Kidney epithelial cell (primary cell): Measurements from ENCODE around the gene TGFA. TPM values are rescaled to one million over a fixed set of nuclear protein-coding genes. Genes with fewer than 3 reads are reported as not detected.

Experiments used
- DNase-seq: peaks from one replicate; pipeline ENCODE4 v3.0.0-alpha.2; 2010; ENCODE audit warnings: low read depth
- H3K27me3 ChIP-seq: 2 replicates; pipeline ENCODE4 v1.6.0; 2011; ENCODE audit warnings: low read length; ENCODE audit not compliant: control insufficient read depth, insufficient read depth
- H3K36me3 ChIP-seq: 2 replicates; pipeline ENCODE4 v1.5.1; 2011; ENCODE audit warnings: low read length; ENCODE audit not compliant: control insufficient read depth, insufficient read depth
- H3K4me3 ChIP-seq: 2 replicates; pipeline ENCODE4 v1.5.1; 2011; ENCODE audit warnings: low read depth, mild to moderate bottlenecking, control low read depth, low read length
- total RNA-seq: library from RNA; depleted of rRNA; stranded (reverse); fragments of >200 nt; gene quantifications from 2 replicates; pipeline ENCODE4 v1.2.3, GENCODE V29; 2015
- TF ChIP-seq, protein P1 (sequence below): IDR thresholded peaks from 2 replicates; pipeline ENCODE4 v1.5.1; 2011; ENCODE audit warnings: mild to moderate bottlenecking, moderate library complexity, low read length, control low read depth, inconsistent platforms; ENCODE audit not compliant: insufficient read depth, poor library complexity, severe bottlenecking

TGFA gene
- total RNA-seq, 1 donor from 2014 or later, result 72.1 TPM

- H3K27me3 ChIP-seq, result no peaks in the 10 kb centered on the region
- no peak overlapping the region for H3K4me3 ChIP-seq
- H3K36me3 ChIP-seq, result no peaks in the 10 kb centered on the region
- TF ChIP-seq, protein P1, sequence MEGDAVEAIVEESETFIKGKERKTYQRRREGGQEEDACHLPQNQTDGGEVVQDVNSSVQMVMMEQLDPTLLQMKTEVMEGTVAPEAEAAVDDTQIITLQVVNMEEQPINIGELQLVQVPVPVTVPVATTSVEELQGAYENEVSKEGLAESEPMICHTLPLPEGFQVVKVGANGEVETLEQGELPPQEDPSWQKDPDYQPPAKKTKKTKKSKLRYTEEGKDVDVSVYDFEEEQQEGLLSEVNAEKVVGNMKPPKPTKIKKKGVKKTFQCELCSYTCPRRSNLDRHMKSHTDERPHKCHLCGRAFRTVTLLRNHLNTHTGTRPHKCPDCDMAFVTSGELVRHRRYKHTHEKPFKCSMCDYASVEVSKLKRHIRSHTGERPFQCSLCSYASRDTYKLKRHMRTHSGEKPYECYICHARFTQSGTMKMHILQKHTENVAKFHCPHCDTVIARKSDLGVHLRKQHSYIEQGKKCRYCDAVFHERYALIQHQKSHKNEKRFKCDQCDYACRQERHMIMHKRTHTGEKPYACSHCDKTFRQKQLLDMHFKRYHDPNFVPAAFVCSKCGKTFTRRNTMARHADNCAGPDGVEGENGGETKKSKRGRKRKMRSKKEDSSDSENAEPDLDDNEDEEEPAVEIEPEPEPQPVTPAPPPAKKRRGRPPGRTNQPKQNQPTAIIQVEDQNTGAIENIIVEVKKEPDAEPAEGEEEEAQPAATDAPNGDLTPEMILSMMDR, result no peak
- no peak for DNase-seq
Measured at GRCh38 chr2:70580352-70580751, 26.7 kb upstream of the TGFA start.

DNA sequence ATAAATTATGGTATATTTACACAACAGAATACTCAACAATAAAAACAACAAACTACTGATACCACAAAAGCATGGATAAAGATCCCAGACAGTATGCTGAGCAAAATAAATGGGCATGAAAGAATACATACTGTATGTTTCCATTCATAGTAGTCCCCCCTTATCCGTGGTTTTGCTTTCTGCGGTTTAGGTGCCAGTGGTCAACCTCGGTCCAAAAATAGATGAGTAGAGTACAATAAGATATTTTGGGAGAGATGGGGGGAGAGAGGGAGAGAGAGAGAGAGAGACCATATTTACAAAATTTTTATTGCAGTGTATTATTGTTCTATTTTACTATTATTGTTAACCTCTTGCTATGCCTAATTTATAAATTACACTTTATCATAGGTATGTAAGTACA, 21.0 kb upstream of the TGFA start:
- no peaks in the 10 kb centered on the region for H3K36me3 ChIP-seq
- TF ChIP-seq, protein P1, result no peak
- no peak for DNase-seq
- H3K27me3 ChIP-seq, result no peaks in the 10 kb centered on the region
- H3K4me3 ChIP-seq, result no peak overlapping the region

DNA sequence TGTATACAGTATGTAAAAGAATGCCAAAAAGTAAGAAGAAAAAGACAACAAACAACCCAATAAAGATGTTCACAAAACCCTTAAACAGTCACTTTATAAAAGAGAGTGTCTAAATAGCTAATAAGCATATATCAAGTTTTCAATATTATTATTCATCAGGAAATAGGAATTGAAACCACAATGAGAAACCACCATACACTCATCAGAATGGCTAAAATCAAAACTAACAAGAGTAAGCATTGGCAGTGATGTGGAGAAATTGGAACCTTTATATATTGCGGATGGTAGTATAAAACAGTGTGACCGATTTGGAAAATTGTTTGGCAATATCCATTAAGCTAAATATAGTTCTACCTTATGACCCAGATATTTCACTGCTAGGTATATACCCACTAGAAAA, 20.5 kb upstream of the TGFA start:
- no peak for DNase-seq
- H3K4me3 ChIP-seq, result no peak overlapping the region
- TF ChIP-seq, protein P1, result no peak
- no peaks in the 10 kb centered on the region for H3K27me3 ChIP-seq
- no peaks in the 10 kb centered on the region for H3K36me3 ChIP-seq

DNA sequence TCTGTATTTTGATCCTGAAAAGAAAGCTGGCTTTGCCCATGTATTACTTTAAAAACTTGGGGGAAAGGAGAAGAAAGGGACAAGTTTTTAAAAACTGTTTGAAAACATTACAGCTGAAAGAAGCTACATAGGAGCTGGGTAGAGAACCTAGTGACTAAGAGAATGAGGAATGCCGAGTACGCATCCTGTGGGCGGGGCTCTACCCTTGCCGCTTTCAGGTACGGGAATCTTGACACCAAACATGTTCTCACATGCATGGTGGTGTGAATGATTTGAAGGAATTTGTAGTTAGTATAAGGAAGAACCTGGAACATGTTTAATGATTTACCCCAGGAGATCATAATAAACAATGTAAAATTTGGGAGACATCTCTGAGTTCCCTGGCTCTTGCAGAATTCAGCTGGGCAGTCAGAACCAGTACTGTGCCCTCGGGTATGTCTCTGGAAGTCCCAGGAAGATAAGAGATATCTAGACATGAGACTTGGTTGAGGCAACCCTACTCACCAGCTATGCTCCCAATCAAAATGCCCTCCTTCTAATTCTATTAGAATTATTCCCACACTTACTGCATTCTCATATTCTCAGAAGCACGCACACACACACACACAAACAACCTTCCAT, 16.5 kb upstream of the TGFA start:
- Histone ChIP-seq H3K4me3 (no peak overlapping the region), H3K27me3 (no peaks in the 10 kb centered on the region), H3K36me3 (no peaks in the 10 kb centered on the region)
- no peak for DNase-seq
- TF ChIP-seq, protein P1, result no peak

- TF ChIP-seq, protein P1, result no peak
- H3K4me3 ChIP-seq, result no peak overlapping the region
- no peaks in the 10 kb centered on the region for H3K27me3 ChIP-seq
- DNase-seq, result no peak
- no peaks in the 10 kb centered on the region for H3K36me3 ChIP-seq
Measured at GRCh38 chr2:70569559-70569958, 15.9 kb upstream of the TGFA start.

DNA sequence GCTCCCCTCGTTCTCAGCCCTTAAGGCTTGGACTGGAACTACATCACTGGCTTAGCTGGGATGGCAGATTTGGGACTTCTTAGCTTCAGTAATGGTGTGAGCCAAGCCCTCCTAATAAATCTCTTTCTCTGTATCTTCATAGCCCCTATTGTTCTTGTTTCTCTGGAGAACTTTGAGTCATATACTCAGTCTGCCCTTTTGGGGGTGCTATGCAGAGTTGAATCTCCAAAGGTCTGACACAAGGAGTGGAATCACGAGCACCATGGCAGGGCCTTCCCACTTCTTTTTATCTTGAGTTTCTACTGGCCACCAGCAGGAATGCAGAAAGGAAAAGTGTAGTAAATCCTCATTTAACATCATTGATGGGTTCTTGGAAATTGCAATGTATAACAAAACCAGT, 13.3 kb upstream of the TGFA start:
- TF ChIP-seq, protein P1, result no peak
- no peak for DNase-seq
- no peak overlapping the region for H3K4me3 ChIP-seq

More for the DNA sequence above, 13.3 kb upstream of the TGFA start:
- H3K36me3 ChIP-seq, result no peaks in the 10 kb centered on the region
- no peaks in the 10 kb centered on the region for H3K27me3 ChIP-seq
